PFSK-1 (cell line): ENCODE results near the gene NUP133.

ENCODE experiments used
- REST ChIP-seq, 2 experiments: IDR thresholded peaks; 2 replicates each; pipeline versions ENCODE4 v1.6.1 to v1.8.0; 2011 to 2012; ENCODE audit warnings: low read depth in 2 of 2, low read length in 2 of 2, control low read depth in 1 of 2, inconsistent platforms in 1 of 2, mild to moderate bottlenecking in 1 of 2, moderate library complexity in 1 of 2; ENCODE audit not compliant: insufficient read depth in 1 of 2
- SIN3A ChIP-seq: IDR thresholded peaks from 2 replicates; pipeline ENCODE4 v1.6.1; 2012; ENCODE audit warnings: mild to moderate bottlenecking, low read length, moderate library complexity, borderline replicate concordance; ENCODE audit not compliant: insufficient read depth
- TAF1 ChIP-seq: IDR thresholded peaks from 2 replicates; pipeline ENCODE4 v1.6.1; 2012; ENCODE audit warnings: low read length, control low read depth, borderline replicate concordance; ENCODE audit not compliant: insufficient read depth

GRCh38 chr1:229485318-229485717 lies 22.8 kb downstream of the NUP133 start:
- TF ChIP-seq REST (IDR thresholded peaks at IDR 0.05; ENCODE audit: insufficient read depth in 1 of 2, low read depth in 2 of 2, low read length in 2 of 2) (no peak), SIN3A (no peak), TAF1 (no peak)
